ENCODE measurements around the gene ADISSP.
"Not testable (repeated sequence)": the region's sequence is repeated elsewhere in the genome, so short reads cannot be mapped to it uniquely, and the experiment has no call there.

Gene ADISSP

DNA sequence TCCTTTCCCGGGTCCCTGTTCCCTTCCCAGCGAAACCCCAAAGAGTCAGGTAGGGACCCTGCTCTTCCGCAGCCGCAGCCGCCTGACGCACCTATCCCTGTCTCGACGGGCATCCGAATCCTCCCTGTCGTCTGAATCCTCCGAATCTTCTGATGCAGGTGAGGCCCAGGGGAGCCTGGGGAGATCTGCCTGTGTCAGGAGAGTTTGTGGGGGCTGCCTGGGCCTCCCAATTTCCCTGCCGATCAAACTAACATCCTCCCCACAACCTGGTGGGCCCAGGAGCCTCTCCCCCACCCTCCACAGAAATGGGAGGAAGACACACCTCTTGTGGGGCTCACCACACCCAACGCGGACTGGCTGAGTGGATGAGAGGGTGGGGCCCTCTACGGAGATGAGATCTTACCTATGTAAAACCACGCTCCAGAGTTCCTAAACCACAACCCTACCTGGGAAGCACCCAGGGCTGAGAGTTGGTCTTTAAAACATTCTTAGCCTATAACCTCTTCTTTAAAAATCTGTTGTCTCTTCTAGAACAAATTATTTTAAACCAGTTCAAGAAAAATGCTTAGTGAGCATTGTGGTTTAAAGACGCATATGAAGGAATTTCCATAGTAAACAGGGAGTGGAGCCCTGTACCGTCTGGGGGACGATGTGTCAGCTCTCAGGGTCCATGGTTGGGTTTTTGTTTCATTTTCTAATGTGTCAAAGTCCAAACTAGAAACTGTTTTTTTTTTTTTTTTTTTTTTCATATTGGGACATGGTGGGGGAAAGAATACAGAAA, 30.2 kb upstream of the ADISSP start:
- no peak for DNase-seq

DNA sequence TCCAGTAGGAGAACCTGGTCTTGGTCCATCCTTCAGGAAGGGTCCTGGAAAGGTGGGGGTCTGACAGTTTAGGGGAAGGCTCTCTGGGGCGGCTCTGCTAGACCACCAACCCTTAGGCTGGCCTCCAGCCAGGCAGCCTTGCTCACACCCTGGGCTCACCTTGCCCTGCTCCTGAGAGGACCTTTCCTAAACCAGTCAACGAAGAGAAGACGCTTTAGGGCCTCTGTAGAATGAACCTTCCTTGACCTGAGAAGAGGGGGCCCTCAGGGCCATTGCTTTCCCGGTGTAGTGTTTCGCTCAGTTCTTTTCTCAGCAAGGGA, 29.6 kb upstream of the ADISSP start:
- DNase-seq, result no peak

DNA sequence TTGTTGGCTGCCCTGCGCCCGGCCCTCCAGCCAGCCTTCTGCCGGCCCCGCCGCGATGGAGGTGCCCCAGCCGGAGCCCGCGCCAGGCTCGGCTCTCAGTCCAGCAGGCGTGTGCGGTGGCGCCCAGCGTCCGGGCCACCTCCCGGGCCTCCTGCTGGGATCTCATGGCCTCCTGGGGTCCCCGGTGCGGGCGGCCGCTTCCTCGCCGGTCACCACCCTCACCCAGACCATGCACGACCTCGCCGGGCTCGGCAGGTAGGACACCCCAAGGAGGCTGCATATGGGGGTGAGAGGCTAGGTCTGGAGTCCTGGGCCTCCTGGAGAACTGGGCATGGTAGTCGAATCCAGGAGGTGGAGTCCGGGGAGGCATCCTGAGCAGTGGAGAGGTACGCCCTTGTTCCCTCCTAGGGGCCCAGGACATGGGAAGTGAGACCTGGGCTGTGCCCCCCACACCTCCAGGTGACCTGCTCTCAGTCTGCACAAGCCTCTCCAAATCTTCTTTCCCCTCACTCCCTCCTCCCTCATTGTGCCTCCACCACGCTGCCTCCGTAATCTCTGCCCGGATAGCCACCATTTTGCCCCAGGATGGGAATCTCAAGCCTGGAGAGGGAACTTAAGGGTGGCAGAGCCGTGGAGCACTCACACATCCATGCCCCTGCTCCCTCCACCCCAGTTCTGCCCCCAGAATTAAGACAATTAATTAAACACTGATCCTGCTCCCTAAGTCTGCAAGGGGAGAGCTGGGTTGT, 29.1 kb upstream of the ADISSP start:
- no peak for DNase-seq

DNA sequence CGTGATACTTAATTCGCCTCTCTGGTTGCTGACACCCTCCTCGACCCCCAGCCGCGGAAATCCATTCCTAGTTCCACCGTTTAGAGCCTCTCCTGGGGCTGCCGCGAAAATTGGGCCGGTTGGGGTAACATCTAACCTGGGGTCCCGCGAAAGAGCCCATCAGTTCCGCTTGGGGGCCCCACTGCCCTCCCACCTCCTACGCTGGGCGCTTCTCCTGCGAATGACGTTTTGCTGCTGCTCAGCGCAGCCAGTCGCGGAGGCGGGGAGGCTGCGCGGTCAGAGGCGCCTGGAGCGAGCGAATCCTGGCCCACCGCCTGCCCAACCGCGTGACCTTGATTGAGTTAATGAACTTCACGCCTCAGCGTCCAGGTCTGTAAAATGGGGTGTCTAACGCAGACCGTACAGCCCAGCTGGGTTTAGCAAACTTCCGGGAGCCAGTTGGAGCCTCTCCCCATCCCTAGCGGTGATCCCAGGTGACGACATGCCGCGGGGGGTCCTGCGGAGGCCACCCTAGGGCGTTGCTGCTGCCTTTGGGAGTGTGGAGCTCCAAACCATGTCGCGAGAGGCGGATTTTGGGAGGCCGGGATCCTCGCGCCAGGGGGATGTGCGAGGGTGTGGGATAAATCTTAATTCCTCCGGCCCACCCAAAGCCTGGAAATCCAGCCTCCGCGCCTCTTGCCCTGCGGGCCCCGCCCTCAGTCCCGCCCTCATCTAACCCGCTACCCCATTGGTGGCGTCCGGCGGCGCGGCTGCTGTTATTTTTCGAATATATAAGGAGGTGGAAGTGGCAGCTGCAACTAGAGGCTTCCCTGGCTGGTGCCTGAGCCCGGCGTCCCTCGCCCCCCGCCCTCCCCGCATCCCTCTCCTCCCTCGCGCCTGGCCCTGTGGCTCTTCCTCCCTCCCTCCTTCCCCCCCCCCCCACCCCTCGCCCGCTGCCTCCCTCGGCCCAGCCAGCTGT, 28.2 kb upstream of the ADISSP start, which contains the start of gene CDC25B:
Gene CDC25B, plus strand, starts transcription at position 800 of the 958 bp plus-strand sequence. CDS start 222 bp downstream, outside the sequence.
- DNase-seq, result peak; percentile 75

DNA sequence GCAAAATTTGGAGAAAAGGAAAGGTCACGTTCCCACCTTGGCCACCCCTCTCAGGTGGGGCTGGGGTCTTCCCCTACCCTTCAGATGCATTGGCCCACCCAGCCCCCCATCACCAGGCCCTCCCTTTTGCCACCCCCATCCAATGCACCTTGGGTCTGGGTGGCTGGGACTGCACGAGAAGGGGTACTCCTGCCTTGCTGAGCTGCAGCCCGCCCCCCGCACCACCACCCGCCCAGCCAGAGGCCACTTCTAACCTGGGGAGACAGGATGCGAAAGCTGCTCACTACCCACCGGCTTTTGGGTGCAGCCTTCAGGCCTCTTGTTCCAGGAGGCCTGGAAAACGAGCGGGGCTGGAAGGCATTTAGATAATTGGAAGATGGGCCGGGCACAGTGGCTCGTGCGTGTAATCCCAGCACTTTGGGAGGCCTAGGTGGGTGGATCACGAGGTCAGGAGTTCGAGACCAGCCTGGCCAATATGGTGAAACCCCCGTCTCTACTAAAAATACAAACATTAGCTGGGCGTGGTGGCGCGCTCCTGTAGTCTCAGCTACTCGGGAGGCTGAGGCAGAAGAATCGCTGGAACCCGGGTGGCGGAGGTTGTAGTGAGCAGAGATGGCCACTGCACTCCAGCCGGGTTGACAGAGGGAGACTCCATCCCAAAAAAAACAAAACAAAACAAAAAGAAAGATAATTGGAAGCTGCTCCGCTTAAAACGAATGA, 27.3 kb upstream of the ADISSP start:
- DNase-seq, result no peak

DNA sequence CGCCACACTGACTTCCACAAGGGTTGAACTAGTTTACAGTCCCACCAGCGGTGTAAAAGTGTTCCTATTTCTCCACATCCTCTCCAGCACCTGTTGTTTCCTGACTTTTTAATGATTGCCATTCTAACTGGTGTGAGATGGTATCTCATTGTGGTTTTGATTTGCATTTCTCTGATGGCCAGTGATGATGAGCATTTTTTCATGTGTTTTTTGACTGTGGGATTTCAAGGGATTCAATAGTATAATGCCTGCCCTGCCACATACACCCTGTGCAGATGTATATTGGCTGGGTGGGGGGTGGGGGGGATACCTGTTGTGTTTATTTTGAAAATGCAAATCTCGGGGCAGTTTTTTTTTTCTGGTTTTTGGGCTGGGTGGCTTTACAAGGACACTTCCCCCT, 26.6 kb upstream of the ADISSP start:
- not testable (repeated sequence) for DNase-seq

DNA sequence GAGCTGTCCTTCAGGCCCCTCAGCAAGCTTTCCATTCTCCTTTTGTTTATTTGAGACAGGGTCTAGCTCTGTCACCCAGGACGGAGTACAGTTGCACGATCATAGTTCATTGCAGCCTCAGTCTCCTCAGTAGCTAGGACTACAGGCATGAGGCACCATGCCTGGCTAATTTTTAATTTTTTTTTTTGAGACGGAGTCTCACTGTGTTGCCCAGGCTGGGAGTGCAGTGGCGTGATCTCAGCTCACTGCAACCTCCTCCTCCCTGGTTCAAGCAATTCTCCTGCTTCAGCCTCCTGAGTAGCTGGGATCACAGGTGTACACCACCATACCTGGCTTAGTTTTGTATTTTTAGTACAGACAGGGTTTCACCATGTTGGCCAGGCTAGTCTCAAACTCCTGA, 21.6 kb upstream of the ADISSP start:
- DNase-seq, result not testable (repeated sequence)

DNA sequence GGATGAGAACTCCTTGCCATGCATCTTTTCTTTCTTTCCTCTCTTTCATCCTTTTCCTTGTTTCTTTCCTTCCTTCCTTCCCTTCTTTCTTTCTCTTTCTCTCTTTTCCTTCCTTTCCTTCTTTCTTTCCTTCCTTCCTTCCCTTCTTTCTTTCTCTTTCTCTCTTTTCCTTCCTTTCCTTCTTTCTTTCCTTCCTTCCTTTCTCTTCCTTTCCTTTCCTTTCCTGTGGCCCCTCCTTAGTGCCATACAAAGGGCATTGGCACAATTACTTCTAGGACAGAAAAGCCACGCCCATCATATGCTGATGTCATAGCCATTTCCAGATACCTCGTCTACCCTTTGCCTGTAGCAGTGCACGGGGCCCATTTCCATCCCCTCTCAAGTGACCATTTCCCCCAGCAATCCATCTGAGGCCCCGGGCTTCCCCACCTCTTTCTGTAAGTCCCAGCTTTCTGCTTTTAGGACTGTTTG, 21.2 kb upstream of the ADISSP start:
- no peak for DNase-seq

DNA sequence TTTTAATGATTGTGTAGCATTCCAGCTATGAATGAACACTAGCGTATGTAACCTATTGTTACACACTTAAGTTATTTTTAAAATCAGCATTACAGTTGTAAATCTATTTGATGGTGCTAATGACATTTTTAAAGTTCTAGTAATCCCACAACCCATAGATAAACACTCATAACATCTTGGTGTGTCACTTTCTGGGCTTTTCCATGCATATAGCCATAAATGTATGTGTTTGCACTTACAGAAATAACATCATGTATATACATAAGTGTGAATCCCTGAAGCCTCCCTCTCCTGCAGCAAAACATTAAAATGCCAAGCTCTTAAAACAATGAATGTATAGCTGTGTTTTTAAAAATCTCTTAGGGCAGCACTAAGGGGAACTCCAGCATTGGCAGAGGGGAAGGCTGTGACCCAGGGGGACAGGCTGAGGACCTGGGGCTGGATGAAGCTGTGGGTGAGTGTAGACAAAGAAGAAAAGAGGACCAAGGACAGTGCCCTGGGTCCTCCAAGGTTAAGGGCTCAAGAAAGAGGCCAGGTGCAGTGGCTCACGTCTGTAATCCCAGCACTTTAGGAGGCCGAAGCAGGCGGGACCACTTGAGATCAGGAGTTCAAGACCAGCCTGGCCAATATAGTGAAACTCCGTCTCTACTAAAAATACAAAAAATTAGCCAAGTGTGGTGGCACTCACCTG, 19.9 kb upstream of the ADISSP start:
- no peak for DNase-seq

DNA sequence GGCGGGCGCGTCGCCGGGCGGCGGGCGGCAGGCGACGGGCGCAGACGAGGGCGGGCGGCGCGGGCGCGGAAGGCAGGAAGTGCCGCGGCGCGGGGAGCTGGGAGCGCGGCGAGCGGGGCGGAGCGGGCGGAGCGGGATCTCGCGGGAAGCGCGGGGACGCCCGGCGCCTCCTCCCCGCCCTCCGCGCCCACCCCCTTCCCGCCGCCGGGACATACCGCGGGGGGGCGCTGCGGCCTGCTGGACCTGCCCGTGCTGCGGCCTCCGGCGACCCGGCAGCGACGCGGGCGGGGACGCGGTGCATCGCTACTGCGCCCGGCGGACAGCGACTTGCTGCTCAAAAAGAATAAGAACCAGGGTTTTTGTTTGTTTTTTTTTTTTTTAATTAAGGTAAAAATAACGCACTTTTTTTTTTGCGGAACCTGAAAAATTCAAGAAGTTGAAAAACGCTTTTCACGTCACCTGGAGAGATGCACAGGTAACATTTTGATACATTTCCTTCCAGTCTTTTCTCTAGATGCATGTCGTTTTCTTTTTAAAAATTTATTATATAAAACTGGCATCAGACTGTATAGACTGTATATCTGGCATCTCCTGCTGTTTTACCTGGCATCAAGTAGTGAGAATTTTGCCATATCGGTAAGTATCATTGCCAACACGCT, 19.2 kb upstream of the ADISSP start, which contains the start of gene CENPB:
Gene CENPB, minus strand, starts transcription at position 76 of the 659 bp plus-strand sequence. CDS start 257 bp downstream, outside the sequence.
- peak; percentile 26 for DNase-seq

DNA sequence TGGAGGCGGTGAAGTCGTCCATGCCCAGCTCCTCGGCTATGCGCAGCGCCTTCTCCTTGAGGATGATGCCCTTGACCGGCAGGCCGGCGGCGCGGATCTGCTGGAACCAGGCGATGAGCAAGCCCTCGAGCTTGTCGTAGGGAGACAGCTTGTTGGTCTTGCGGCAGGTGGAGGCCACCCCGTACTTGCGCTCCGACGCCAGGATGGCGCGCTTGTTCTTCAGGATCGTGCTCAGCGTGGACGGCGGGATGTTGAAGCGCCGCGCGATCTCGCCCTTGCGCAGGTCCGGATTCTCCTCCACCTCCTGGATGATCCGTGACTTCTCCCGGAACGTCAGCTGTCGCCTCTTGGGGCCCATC, 18.6 kb upstream of the ADISSP start:
- DNase-seq, result no peak

DNA sequence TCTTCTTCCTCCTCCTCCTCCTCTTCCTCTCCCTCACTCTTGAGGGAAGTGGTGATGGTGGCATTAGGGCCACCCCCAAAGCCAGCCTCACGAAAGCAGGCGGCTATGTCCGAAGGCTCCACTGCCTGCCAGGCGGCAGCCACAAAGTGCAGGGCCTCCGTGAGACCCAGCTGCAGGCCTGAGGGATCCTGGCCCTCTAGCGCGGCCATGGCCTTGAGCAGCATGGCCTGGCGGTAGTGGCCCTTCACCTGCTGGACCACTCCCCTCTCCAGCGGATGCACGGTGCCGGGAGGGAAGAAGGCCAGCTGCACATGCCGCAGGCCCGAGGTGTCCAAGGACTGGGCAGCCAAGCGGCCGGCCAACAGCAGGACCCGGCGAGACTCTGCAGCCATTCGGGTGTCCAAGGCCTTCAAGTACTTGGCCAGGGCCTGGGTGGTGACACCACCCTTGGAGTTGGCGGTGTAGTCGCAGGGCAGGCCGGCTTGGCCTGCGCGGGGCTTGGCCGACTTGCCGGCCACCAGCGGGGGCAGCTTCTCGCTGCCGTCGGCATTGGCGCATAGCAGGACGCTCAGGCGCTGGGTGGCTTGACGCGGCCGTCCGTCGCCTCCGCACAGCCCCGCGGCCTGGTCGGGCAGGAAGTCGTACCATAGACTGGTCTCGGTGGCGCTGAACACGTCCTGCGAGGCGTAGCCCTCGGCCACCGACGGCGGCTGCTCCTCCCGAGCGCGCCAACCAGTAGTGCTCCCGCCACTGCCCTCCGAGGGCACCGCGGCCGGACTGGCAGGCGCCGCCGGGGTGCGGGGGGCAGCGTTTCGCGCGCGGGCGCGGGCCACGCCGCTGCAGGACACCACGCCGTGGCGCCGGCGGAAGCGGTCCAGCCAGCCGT, 17.9 kb upstream of the ADISSP start:
- no peak for DNase-seq

DNA sequence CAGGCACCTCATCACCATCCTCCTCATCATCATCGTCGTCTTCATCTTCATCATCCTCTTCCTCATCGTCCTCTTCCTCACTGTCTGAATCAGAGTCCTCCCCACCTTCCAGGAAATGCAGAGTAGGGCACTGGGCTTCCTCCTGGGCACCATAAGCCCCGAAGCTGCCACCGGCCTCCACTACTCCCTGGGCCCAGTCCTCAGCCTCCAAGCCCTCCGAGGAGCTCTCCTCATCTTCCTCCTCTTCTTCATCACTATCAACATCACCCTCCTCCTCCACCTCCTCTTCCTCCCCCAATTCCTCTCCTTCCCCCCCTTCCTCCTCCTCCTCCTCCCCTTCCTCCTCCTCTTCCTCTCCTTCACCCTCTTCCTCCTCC, 17.3 kb upstream of the ADISSP start:
- DNase-seq, result no peak

DNA sequence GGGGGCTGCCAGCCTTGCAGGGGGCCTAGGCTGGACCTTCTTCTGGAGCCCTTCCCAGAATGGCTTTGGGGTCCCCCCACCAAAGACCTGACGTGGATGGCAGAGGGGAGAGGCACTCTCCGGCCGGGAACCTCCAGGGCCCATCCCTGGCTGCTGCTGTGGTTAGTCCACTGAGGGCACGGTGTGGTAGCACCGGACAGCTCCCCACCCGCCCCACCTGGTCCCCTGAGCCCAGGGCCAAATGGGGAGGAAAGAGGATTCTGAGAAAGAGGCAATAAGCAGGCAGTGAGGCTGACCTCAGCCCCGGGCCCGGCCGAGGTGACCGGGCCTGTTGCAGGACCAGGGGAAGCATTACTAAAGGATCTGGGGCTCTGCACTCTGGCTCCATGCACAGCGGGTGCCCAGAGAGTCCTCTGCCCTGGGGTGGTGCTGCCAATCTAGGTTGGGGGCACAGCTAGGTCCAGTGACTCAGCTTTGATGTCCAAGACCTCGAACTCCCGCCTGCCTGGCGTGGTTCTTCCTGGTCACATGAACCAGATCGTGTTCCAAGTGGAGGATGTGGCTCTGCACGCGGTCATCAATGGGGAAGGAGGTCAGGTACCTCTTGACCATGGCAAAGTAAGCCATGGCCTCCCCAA, 16.8 kb upstream of the ADISSP start:
- DNase-seq, result no peak

DNA sequence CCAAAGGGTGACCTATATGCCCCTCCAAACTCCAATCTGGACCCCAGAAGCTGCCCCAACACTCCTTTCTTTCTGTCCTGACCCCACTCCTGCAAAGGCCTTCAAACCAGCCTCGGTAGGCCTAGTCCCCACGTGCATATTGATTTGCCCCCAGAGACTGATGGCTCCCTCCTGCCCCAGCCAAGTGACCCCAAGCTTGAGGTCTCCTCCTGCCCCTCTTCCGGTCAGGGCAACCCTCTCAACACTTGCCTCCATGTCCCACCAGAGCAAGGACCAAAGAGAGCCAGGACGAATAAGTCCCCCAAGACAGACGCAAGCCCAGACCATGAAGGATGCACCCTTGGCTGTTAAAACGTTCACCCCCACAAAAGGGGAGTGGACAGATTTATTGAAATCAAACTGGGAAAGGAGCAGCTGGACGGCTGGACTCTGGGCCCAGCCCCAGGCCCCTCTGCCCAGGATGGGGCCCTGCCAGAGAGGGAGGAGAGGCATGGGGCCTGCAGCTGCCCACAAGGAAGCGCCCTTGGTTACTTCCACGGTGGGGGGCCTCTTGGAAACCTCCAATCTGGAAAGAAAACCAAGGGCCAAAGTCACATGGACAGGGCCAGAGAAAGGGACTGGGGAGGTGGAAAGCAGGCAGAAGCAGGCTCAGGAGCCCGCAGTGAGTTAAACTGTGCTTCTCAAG, 16.1 kb upstream of the ADISSP start:
- DNase-seq, result no peak

DNA sequence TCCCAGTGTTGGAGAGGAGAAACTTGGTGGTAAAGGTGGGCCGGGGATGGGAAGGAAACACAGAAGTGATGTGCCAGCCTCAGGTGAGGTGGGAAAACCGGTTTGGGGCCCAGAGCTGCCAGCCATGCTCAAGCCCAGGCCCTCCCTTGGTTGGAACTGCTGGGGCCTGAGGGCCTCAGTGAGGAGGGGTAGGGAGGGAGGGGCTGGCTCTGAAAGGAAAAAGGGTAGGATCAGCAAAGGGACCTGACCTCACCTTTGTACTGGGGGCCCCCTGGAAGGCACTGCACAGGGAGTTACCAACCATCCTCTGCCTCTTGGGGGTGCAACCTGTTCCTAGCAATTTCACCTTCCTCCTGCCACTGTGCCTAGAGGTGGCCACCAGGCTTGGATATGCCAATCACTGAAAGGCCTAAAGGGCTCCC, 15.5 kb upstream of the ADISSP start:
- DNase-seq, result no peak

DNA sequence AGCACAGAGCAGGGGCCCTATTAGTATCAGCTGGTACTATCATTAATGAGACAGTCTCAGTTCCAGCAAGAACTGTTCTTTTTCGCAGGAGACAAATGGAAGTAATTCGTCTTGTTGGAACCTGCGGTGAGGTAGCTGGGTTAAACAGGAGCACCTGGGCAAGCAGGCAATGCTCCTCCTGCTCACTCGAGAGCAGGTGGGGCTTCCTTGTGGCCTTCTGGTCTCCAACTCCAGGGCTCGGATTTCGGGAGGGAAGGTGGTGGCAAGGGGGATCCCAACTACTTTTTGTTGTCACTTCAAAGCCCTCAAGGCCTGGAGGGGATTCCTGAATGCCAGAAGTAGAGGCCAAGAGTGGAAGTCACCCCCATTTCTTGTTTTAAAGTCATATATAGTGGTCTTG, 15.0 kb upstream of the ADISSP start:
- no peak for DNase-seq

DNA sequence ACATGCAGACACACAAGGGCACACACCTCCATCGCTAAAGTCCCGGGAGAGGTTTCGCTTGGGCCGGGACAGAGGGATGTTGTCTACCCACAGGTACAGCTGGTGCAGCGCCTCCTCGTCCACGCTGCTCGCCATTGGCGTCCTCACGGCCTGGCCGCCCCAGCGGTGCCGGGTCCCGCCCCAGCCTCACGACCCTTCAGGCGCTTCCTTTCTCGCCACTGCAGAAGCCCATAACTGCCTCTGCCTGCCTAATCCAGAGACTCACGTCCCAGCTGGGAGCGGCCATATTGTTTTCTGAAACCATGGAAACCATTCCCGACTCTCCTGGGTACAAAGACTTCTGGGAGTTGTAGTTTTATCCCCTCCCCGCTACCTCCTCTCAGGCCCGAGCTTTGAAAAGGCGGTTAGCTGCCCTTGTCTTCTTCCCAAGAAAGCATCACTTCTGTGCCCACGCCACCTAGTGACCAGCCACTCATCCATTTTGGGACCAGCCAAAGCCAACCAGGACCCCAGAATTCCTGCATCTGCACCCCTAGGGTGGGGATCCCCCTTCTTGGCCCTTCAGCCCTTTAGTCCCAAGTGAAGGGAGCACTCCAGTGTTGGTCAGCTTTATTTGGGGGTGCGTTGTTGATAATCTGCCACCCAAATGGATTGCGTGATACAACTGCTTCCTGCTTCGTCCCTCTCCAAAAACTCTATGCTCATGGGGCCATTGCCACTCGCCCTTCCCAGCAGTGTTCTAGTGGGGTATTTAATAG, 13.8 kb upstream of the ADISSP start, which contains the start of gene SPEF1:
Gene SPEF1, minus strand, starts transcription at position 296 of the 758 bp plus-strand sequence. Its CDS starts 161 bp downstream, at position 135.
- DNase-seq, result peak; percentile 61

All from NCI-H2081 treated with DMSO at 0.1 percent for 48 hours (cell line).